ENCODE results near the gene POLR3GL.

- TF ChIP-seq, protein P1, sequence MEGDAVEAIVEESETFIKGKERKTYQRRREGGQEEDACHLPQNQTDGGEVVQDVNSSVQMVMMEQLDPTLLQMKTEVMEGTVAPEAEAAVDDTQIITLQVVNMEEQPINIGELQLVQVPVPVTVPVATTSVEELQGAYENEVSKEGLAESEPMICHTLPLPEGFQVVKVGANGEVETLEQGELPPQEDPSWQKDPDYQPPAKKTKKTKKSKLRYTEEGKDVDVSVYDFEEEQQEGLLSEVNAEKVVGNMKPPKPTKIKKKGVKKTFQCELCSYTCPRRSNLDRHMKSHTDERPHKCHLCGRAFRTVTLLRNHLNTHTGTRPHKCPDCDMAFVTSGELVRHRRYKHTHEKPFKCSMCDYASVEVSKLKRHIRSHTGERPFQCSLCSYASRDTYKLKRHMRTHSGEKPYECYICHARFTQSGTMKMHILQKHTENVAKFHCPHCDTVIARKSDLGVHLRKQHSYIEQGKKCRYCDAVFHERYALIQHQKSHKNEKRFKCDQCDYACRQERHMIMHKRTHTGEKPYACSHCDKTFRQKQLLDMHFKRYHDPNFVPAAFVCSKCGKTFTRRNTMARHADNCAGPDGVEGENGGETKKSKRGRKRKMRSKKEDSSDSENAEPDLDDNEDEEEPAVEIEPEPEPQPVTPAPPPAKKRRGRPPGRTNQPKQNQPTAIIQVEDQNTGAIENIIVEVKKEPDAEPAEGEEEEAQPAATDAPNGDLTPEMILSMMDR (optimal IDR thresholded peaks at IDR 0.05 in 1 of 3, IDR thresholded peaks at IDR 0.05 in 1 of 3, conservative IDR thresholded peaks at IDR 0.05 in 1 of 3; ENCODE audit: extremely low read depth in 1 of 3, insufficient read depth in 2 of 3, low read length in 3 of 3), result no peak
- TF ChIP-seq EZH2 (IDR thresholded peaks at IDR 0.05; ENCODE audit: low read length), result no peak
Observed at GRCh38 chr1:146007489-146008133, 43.1 kb downstream of the POLR3GL start.
